ENCODE data around the gene TINCR. TPM values are rescaled to one million over a fixed set of nuclear protein-coding genes. Genes with fewer than 3 reads are reported as not detected.

TINCR gene
- total and polyA plus RNA-seq, 2 donors (not counting 3 experiments of a cell fraction or from before 2014, with no cell fraction given) = 0.01 TPM; not detected in 1

- H2AFZ ChIP-seq (ENCODE audit: low read depth, low read length) = no peak overlapping the region
- dilution Hi-C loops (cut with MboI; ENCODE audit: extremely low pct_ligation_motif_present, low sequenced_read_pairs) = no loop called here
- H3K4me1 ChIP-seq (ENCODE audit: control insufficient read depth, extremely low read depth, insufficient read depth, low read length) = no peaks in the 10 kb centered on the region
- POLR2A ChIA-PET = no interaction called here
- no peaks in the 10 kb centered on the region for H3K9me1 ChIP-seq (replicated peaks; ENCODE audit: control insufficient read depth, extremely low read depth, insufficient read depth, low read length)
- FAIRE-seq (no peak), DNase-seq (ENCODE audit: low read depth, low spot score) (no peak)
- no peak overlapping the region for H3K4me3 ChIP-seq (replicated peaks in 1 of 3; ENCODE audit: insufficient read depth in 1 of 3, low read depth in 1 of 3, low read length in 3 of 3)
- TF ChIP-seq GATA2 (IDR thresholded peaks at IDR 0.05; ENCODE audit: insufficient read depth, insufficient read length, low read depth, low read length) = no peak
- no peak for TF ChIP-seq EZH2 (IDR thresholded peaks at IDR 0.05; ENCODE audit: borderline replicate concordance, low read depth, low read length, severe bottlenecking)
- TF ChIP-seq POLR2AphosphoS5 (IDR thresholded peaks at IDR 0.05; ENCODE audit: insufficient read depth, low read depth, low read length) = no peak
- no peak for TF ChIP-seq JUN (IDR thresholded peaks at IDR 0.05; ENCODE audit: borderline replicate concordance, insufficient read depth, insufficient read length, low read depth)
- no peak for TF ChIP-seq MYC (IDR thresholded peaks at IDR 0.05; ENCODE audit: low read depth, low read length)
- TF ChIP-seq MAX (IDR thresholded peaks at IDR 0.05; ENCODE audit: insufficient read depth, insufficient read length) = no peak
- TF ChIP-seq POLR2A (IDR thresholded peaks at IDR 0.05; ENCODE audit: low read depth, low read length) = no peak
- TF ChIP-seq, protein P1, sequence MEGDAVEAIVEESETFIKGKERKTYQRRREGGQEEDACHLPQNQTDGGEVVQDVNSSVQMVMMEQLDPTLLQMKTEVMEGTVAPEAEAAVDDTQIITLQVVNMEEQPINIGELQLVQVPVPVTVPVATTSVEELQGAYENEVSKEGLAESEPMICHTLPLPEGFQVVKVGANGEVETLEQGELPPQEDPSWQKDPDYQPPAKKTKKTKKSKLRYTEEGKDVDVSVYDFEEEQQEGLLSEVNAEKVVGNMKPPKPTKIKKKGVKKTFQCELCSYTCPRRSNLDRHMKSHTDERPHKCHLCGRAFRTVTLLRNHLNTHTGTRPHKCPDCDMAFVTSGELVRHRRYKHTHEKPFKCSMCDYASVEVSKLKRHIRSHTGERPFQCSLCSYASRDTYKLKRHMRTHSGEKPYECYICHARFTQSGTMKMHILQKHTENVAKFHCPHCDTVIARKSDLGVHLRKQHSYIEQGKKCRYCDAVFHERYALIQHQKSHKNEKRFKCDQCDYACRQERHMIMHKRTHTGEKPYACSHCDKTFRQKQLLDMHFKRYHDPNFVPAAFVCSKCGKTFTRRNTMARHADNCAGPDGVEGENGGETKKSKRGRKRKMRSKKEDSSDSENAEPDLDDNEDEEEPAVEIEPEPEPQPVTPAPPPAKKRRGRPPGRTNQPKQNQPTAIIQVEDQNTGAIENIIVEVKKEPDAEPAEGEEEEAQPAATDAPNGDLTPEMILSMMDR (IDR thresholded peaks at IDR 0.05; ENCODE audit: extremely low read depth in 1 of 2, insufficient read depth in 1 of 2, low read depth in 1 of 2, low read length in 2 of 2) = no peak
- TF ChIP-seq FOS (IDR thresholded peaks at IDR 0.05; ENCODE audit: borderline replicate concordance, insufficient read depth, low read length) = no peak
- CTCF ChIA-PET = interaction anchor here (0.6 kb wide), 1 partner anchor 23 kb away, joined by 3 read pairs; no protein-coding TSS in a partner anchor
- no peaks in the 10 kb centered on the region for H4K20me1 ChIP-seq (replicated peaks; ENCODE audit: control insufficient read depth, extremely low read depth, insufficient read depth, low read length)
- H3K27me3 ChIP-seq (ENCODE audit: control insufficient read depth in 2 of 2, insufficient read depth in 2 of 2, low read length in 2 of 2) = peaks cover 6 to 10% of the 10 kb centered on the region in 2 experiments
- BruUV-seq (replicated peaks) = no TSS peak
- H3K36me3 ChIP-seq (ENCODE audit: control insufficient read depth in 2 of 2, extremely low read depth in 1 of 2, insufficient read depth in 2 of 2, low read length in 2 of 2) = no peaks in the 10 kb centered on the region
- H3K27ac ChIP-seq (ENCODE audit: insufficient read depth, low read depth, low read length) = no peak overlapping the region
- H3K79me2 ChIP-seq (ENCODE audit: control insufficient read depth, insufficient read depth, low read length) = no peaks in the 10 kb centered on the region
- intact Hi-C loops (cut with micrococcal nuclease) = no loop called here
- H3K9me3 ChIP-seq (replicated peaks; ENCODE audit: control insufficient read depth, insufficient read depth, low read length) = no peaks in the 10 kb centered on the region
- H3K9ac ChIP-seq (replicated peaks; ENCODE audit: extremely low read depth, insufficient read depth, low read length) = no peak overlapping the region
- no peak overlapping the region for H3K4me2 ChIP-seq (ENCODE audit: insufficient read depth, low read length)
These were observed 4.0 kb upstream of the TINCR start for GRCh38 chr19:5571777-5572176.

Data from endothelial cell of umbilical vein (primary cell).